ENCODE results near the gene GJC3.
A peak's percentile ranks its signal among the peaks of the same experiment; 100 is the strongest.
"Not testable (repeated sequence)": the region's sequence is repeated elsewhere in the genome, so short reads cannot be mapped to it uniquely, and the experiment has no call there.

Gene GJC3

GRCh38 chr7:99928188-99928587 is 1.2 kb downstream of the GJC3 start:
- no peak for DNase-seq

DNA sequence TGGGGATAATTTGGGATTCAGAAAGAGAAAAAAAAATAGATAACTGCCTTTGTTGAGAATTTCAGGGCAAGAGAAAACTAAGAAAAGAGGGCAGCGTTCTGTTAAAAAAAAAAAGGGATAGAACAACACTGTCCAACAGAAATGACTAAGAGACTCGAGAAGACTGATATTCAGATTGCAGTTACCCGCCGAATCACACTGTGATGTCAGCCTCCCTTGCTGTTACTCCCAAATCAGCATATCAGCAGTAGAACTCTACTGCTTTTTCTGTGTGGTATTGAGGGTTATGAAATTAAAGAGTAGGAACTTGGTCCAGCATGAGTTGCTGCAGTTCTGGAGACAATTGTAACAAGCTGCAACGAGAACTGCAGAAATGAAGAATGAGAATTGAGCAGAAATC is 1.9 kb downstream of the GJC3 start:
- DNase-seq = no peak

- no peak for DNase-seq
Measured at GRCh38 chr7:99926321-99926720, 3.1 kb downstream of the GJC3 start.

- no peak for DNase-seq
Measured at GRCh38 chr7:99923200-99923599, 6.2 kb downstream of the GJC3 start.

DNA sequence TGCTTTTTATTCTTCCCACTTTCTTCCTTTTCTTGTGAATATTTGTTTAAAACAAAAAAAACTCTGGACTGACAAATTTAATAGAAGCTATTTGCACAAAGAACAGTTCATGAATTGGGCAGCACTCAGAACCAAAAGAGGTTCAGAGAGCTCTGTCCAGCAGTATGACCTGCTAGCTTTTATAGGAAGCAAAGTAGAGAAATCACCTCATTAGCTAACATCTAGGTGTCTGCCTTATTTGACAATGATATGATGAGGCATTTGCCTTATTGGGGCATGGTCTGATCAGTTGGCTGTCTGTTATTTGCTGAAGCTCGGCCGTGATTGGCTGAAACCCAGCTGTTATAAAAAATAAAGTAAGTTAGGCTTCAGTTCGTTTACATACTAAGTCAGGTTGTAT is 9.3 kb downstream of the GJC3 start:
- no peak for DNase-seq

DNA sequence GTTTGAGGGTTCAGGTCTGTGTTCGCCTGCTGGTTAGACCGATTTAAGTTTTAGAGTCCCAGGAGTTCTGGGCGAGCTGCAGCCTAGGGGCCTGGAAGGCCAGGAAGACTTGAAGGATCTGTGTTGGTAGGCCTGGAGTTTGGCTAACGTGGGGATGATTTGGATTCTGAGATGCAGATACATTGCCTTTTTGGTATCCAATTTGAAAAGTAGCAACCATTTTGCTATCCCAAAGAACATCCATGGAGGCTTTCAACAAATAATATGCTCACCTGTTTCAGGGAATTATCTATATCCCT is 9.7 kb downstream of the GJC3 start:
- DNase-seq = no peak

DNA sequence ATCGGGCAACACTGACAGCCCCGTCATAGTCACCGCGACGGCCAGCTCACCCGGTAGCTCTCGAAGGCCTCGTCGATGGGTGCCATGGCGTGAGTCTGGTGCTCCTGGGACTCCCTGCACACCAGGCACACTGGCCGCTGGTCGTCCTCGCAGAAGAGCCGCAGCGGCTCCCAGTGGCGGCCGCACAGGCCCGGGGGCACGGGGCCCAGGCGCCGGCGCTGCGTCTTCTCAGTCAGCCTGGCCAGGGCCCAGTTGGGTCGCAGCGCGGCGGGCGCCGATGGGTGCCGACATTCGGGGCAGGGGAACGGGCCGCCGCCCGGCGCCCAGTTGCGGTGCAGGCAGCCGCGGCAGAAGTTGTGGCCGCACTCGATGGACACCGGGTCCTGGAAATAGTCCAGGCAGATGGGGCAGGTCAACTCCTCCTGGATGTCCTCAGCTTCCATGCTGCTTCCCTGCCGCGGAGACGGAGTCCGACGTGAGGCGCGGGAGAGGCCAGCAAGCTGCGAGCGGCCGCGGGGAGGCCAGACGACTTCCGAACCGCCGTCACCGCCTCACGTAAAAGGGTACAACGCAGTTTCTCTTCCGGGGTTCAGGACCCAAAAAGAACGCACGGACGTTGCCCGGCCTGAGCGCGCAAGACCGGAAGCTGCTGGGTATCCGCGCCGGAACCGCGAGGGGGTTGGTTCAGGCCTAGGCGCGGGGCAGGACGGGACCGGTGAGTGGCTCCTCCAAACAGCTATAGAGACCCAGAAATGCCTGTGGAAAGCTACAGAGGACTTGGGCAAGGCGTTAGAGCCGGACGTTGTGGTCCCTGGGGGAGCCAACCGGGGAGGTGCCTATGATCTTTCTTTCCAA is 10.2 kb downstream of the GJC3 start, which contains the start of gene TRIM4:
TSS of gene TRIM4 (minus strand) at position 572 of the 855 bp plus-strand sequence. CDS start at position 443, 129 bp downstream.
- peak; percentile 96 for DNase-seq

DNA sequence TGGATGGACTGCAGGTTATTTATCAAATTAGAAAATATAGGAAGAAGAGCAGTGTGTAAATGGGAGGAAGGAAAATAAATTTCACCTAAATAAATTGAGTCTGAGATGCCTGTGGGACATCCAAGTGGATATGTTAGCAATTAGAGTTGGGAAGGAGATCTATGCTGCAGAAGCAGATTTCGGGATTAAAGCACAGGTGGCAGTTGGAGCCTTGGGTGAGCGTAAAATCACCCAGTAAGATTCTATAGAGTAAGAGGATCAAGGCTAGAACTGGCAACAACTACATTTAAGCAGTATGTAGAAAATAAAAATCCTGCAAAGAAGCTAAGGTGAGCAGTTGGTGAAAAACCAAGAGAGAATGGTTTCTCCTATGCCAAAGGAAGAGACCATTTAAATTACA is 18.4 kb downstream of the GJC3 start:
- DNase-seq = no peak

DNA sequence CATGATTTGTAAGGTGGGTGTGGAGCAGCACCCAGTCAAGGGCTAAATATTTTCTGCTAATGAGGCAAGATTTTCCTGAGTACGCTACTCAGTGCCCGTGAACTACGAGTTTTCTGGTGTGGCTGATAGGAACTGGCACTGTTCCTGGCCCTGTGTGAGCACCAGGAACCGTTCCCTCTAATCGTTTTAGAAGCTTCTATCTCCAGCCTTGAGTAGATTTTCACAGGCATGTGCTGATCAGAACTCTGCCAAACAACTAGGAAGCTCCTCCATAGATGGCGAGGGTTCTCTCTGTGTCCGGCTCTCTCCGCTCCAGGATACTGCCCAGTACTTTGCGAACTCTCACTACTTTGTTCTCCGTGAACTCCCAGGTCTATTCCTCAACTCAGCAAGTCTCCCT is 27.8 kb downstream of the GJC3 start:
- no peak for DNase-seq

GRCh38 chr7:99899830-99900519 is 29.4 kb downstream of the GJC3 start:
- DNase-seq = no peak

DNA sequence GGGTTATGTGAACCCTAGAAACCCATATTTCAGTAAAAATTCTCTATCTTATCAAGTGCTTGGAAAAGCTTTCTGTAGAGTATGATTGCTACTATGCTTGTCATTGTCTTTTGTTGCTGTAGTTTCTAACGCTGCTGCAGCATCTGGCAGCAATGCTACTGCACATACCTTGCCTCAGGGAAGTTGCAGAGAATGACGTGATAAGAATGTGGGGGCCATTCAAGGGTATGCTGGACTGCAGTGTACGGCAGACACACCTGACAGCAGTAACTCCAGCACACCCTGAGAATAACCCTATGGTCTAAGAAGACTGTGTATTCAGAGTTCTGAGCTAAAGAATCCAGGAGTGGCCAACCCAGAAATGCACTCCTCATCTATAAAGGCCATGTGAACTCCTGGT is 30.6 kb downstream of the GJC3 start:
- DNase-seq = no peak

GRCh38 chr7:99898023-99898357 is 31.4 kb downstream of the GJC3 start:
- DNase-seq = no peak

DNA sequence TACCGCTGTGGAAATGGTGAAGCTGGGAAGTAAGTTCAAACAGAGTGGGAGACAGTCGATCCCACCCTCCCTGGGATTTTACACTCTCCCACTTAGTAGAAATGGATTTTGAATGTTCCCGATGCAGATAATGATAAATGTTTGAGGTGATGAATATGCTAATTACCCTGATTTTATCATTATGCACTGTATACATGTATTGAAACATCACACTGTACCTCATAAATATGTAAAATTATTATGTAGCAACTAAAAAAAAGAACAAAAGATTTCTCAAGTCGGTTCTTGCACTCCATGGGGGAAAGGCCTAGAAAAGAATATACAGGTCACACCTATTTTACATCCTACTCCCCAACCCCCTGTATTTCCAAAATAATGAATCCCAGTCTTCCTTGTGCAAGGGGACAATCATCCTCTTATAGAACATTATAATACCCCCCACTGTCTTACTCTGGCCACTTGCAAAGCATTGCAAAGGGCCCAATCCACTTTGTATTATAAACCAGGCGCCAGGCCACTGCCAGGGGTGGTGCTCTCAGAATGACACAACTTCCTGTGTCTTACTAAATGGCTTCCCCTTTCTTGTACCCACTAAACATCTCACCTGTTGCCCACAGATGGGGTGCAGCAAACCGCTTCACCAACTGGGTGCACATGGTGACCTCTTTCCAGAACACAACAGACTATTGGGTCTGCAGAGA is 31.9 kb downstream of the GJC3 start:
- DNase-seq = no peak

- DNase-seq = no peak
Measured at GRCh38 chr7:99894738-99895137, 34.7 kb downstream of the GJC3 start.

GRCh38 chr7:99893280-99893679 is 36.1 kb downstream of the GJC3 start:
- no peak for DNase-seq

GRCh38 chr7:99890348-99890747 is 39.1 kb downstream of the GJC3 start:
- DNase-seq = not testable (repeated sequence)

DNA sequence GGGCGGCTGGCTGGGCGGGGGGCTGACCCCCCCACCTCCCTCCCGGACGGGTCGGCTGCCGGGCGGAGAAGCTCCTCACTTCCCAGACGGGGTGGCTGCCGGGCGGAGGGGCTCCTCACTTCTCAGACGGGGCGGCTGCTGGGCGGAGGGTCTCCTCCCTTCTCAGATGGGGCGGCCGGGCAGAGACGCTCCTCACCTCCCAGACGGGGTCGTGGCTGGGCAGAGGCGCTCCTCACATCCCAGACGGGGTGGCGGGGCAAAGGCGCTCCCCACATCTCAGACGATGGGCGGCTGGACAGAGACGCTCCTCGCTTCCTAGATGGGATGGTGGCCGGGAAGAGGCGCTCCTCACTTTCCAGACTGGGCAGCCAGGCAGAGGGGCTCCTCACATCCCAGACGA is 41.1 kb downstream of the GJC3 start:
- DNase-seq = not testable (repeated sequence)

DNA sequence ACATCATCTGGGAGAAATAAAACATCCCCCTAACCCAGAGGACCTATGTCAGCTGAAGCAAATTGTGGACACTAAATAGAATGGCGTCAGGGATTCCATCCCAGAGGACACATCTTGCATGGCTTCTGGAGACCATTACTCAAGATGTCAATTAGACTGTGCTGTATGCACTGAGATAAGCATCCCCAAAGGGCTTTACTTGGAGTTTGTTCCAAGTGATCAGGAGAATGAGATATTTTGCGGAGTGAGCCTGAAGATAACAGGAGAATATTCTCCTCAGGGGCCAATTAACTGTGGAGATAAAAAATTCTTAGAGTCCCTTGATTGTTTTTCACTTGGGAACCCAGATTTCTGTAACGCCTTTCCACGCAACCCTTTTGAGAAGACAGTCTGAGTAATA is 48.0 kb downstream of the GJC3 start:
- no peak for DNase-seq

DNA sequence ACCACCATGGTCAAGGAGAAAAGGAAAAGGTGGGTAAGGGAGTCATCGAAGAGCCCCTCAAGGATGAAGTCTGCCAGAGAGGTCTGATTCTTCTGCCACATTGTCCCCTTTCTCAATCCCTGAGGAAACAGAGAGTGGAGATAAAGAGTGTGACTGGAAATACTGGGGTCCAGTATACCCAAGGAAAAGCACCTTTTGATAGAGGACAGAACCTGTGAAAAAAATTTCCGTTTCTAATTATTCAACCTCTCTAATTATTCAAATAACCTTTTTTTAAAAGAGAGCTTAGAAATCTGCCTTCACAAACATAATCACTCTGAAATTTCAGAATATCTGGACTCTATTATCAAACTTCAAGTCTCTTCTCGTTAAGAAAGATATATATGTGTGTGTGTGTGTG is 52.5 kb downstream of the GJC3 start, which contains the start of gene OR2AE1:
TSS of gene OR2AE1 (minus strand) at position 101 of the 400 bp plus-strand sequence. CDS start at position 101, 0 bp downstream.
- no peak for DNase-seq

GRCh38 chr7:99876491-99876890 is 52.9 kb downstream of the GJC3 start:
- no peak for DNase-seq
